Effector memory CD4-positive, alpha-beta T cell (primary cell): ENCODE measurements around the gene EPS8.

ENCODE experiments used
- DNase-seq, 3 donors: peaks; one replicate each; pipeline ENCODE4 v3.0.0-alpha.2; 2020
- H3K27ac ChIP-seq: 2 replicates; pipeline ENCODE4 v1.7.0; 2013; ENCODE audit warnings: mild to moderate bottlenecking, low read length, moderate library complexity; ENCODE audit not compliant: insufficient read depth, poor library complexity, severe bottlenecking
- H3K27me3 ChIP-seq: replicated peaks from 2 replicates; pipeline ENCODE4 v1.7.0; 2013; ENCODE audit warnings: mild to moderate bottlenecking, low read length; ENCODE audit not compliant: insufficient read depth, control insufficient read depth, poor library complexity, severe bottlenecking
- H3K36me3 ChIP-seq: 2 replicates; pipeline ENCODE4 v1.7.0; 2013; ENCODE audit warnings: mild to moderate bottlenecking, low read length, moderate library complexity; ENCODE audit not compliant: control insufficient read depth, insufficient read depth
- H3K4me1 ChIP-seq: 2 replicates; pipeline ENCODE4 v1.7.0; 2013; ENCODE audit warnings: low read length, mild to moderate bottlenecking; ENCODE audit not compliant: control insufficient read depth, insufficient read depth, poor library complexity, severe bottlenecking
- H3K4me3 ChIP-seq: 2 replicates; pipeline ENCODE4 v1.7.0; 2013; ENCODE audit warnings: low read length, low read depth, mild to moderate bottlenecking; ENCODE audit not compliant: insufficient read depth, poor library complexity, severe bottlenecking
- H3K9me3 ChIP-seq: 2 replicates; pipeline ENCODE4 v1.7.0; 2013; ENCODE audit warnings: mild to moderate bottlenecking, low read length, moderate library complexity; ENCODE audit not compliant: control insufficient read depth

EPS8 gene

DNA sequence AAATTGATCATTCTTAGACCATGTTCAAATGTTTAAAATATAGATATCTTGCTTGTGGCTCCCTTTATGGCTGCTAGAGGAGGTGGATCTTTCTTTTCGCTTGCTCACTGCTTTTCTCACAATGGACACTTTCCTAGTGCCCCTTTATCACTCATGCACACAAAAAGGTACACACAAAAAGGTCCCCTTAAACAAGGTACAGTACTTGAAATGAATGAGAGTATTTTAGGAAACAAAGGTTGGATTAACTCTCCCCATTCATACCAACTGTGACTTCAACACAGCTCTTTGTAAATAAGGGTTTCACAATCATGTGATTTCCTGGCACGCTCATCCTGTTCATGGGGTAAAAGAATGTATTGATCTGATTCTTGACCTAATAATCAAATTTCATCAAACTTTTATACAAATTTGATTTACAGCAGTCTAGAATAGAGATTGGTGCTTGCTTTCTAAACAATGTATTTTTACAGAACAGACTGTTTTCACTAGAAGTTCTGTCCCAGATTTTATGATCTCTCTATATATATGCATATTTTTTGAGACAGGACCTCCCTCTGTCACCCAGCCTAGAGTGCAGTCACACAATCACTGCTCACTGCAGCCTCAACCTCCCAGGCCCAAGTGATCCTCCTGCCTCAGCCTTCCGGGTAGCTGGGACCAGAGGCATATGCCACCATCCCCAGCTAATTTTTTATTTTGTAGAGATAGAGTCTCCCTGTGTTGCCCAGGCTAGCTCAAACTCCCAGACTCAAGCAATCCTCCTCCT is 34.4 kb upstream of the EPS8 start:
- Histone ChIP-seq H3K36me3 (no peaks in the 10 kb centered on the region), H3K4me1 (no peaks in the 10 kb centered on the region), H3K4me3 (no peak overlapping the region), H3K27me3 (peaks cover 3% of the 10 kb centered on the region), H3K27ac (no peak overlapping the region), H3K9me3 (no peaks in the 10 kb centered on the region)
- DNase-seq = no peak

DNA sequence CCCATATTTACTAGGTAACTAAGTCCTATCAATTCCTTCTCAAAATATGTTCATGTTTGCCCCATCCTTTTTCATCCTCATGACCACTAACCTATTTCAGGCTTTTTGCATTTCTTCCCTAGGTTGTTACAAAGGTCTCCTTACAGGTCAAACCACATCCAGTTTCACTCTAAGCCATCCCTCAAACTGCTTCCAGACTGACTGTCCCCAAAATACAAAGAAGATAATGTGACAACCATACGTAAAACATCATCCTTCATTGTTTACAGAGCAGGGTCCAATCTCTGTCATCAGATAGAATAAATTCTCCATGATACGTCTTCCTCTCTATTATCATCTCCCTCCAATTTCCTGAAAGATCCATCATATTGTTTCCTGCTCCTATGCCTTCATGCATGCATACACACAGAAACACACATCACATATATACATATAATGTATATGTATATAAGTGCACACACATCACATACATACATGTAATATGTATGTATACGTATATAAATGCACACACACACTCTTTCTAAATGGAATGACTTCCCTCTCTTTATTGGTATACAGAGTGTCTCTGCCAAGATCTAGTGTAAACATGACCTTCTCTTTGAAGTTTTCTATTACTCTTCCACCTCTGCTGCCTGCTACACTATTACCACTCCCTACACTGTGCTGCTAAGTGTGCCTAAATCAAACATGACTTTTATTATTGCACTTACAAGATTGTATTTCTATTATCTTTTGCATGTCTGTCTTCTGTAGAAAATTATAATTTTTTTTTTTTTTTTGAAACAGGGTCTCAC is 30.7 kb upstream of the EPS8 start:
- H3K27ac ChIP-seq = no peak overlapping the region
- H3K4me3 ChIP-seq = no peak overlapping the region
- H3K27me3 ChIP-seq = peaks cover 3% of the 10 kb centered on the region
- H3K36me3 ChIP-seq = no peaks in the 10 kb centered on the region
- H3K4me1 ChIP-seq = no peaks in the 10 kb centered on the region
- DNase-seq = no peak
- H3K9me3 ChIP-seq = no peaks in the 10 kb centered on the region

DNA sequence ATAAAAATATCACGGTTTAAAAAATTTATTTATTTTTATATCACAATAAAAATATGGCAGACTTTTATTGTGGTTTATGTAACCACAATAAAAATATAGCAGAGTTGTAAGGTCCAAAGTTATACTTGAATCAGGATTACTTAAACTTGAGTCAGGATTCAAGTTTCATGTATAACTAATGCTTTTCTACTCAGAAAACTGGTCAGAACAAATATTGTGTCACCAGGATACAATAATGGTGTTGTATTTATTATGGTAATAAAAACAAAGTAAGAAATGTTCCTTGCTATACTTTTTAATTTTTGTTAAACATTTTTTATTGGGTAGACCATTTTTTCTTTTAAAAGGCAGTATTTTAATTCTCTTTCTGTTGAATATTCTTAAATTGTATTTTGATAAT is 29.2 kb upstream of the EPS8 start:
- H3K36me3 ChIP-seq = no peaks in the 10 kb centered on the region
- H3K4me3 ChIP-seq = no peak overlapping the region
- H3K27me3 ChIP-seq = peaks cover 3% of the 10 kb centered on the region
- H3K4me1 ChIP-seq = no peaks in the 10 kb centered on the region
- no peak overlapping the region for H3K27ac ChIP-seq
- H3K9me3 ChIP-seq = no peaks in the 10 kb centered on the region
- no peak for DNase-seq

DNA sequence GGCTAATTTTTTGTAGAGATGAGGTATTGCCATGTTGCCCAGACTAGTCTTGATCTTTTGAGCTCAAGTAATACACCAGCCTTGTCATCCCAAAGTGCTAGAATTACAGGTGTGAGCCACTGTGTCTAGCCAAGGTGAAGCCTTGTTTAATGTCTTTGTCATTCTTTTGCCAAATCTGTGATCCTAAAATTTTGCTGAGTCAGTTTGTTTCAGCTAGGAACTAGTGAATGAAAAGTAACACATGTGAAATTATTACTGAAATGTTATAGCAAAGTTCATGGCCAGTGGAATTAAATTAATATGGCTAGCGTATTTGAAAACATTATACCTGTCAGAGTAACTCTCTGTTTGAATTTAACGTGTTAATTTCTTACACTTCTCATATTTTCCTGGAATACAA is 26.5 kb upstream of the EPS8 start:
- H3K27me3 ChIP-seq = no peaks in the 10 kb centered on the region

DNA sequence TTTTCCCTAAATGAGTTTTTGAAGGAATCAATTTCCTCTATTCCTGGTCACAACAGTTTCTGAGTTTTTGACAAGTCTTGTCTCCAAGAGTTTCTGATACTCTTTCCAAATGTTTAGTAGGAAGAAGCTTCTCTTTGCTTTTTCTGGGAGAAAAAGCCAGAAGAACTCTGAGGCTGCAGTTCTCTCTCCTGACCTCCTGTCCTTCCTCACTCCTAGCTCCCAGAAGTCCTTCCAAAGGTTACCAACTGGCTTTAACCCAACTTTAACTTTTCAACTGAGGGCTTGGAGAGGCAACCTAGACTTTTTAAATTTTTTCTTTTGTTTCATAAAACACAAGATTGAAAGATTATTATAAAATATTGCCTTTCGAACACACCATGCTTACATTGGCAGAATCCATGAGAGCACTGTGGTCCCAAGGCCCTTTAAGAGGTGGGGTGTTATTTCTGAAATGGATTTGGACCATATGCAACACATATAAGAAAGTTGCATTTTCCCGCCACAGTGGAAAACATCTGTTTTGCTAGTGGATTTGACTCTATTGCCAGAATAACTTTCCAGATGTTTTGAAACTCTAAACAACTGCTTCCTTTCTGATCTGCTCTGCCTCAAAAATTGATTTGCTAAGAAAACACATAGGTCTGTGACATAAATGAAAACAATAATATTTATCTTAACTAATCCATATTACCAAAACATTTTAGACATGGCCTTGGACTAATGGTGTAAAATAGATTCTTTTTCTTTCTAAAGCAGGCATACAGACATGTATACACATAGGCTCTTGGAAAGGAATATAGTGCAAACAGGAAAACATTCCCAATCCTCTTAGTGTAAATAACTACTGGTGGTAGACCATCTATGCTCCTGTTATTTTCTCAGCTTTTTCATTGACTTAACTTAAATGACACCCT is 22.3 kb upstream of the EPS8 start:
- no peak overlapping the region for H3K27ac ChIP-seq
- DNase-seq = no peak

More for the DNA sequence above, 26.5 kb upstream of the EPS8 start:
- Histone ChIP-seq H3K4me1 (no peaks in the 10 kb centered on the region), H3K9me3 (no peaks in the 10 kb centered on the region), H3K27ac (no peak overlapping the region), H3K36me3 (no peaks in the 10 kb centered on the region), H3K4me3 (no peak overlapping the region)
- no peak for DNase-seq

GRCh38 chr12:15808652-15809051 is 19.5 kb upstream of the EPS8 start:
- H3K27me3 ChIP-seq = no peaks in the 10 kb centered on the region
- no peaks in the 10 kb centered on the region for H3K36me3 ChIP-seq
- no peaks in the 10 kb centered on the region for H3K9me3 ChIP-seq
- no peaks in the 10 kb centered on the region for H3K4me1 ChIP-seq
- H3K27ac ChIP-seq = no peak overlapping the region
- DNase-seq = no peak
- no peak overlapping the region for H3K4me3 ChIP-seq

More for the DNA sequence above, 22.3 kb upstream of the EPS8 start:
- Histone ChIP-seq H3K9me3 (no peaks in the 10 kb centered on the region), H3K4me1 (no peaks in the 10 kb centered on the region), H3K27me3 (no peaks in the 10 kb centered on the region), H3K36me3 (no peaks in the 10 kb centered on the region), H3K4me3 (no peak overlapping the region)

DNA sequence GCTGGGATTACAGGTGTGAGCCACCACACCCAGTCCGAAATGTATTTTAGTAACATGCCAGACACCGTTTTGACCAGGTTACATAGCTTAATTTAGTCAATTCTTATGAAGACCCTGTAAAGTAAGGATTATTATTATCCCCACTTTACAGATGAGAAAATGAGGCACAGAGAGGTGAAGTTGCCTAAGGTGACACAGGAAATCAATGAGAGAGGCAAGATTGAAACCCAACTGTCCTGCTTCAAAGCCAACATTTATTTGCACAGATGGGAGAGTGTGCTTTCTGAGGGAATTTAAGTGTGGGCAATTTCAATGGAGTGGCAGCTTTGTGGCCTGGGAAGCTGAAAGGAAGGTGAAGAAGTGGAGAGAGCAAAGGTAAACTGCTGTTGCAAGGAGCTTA is 19.1 kb upstream of the EPS8 start:
- DNase-seq = no peak
- Histone ChIP-seq H3K4me3 (no peak overlapping the region), H3K4me1 (no peaks in the 10 kb centered on the region), H3K36me3 (no peaks in the 10 kb centered on the region), H3K9me3 (no peaks in the 10 kb centered on the region), H3K27me3 (no peaks in the 10 kb centered on the region), H3K27ac (no peak overlapping the region)

DNA sequence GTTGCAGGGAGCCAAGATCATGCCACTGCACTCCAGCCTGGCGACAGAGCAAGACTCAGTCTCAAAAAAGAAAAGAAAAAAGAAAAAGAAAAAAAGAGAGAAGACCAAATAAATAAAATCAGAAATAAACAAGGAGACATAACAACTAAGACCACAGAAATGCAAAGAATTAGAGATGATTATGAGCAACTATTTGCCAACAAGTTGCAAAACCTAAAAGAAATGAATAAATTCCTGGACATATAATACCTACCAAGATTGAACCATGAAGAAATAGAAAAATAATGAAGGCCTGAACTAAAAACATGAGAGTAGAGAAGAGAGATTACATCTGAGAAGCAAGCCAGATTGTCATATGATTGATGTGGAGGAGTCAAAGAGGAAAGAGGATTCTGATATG is 17.6 kb upstream of the EPS8 start:
- Histone ChIP-seq H3K4me1 (no peaks in the 10 kb centered on the region), H3K9me3 (no peaks in the 10 kb centered on the region), H3K27ac (no peak overlapping the region), H3K27me3 (no peaks in the 10 kb centered on the region), H3K36me3 (no peaks in the 10 kb centered on the region), H3K4me3 (no peak overlapping the region)
- no peak for DNase-seq

DNA sequence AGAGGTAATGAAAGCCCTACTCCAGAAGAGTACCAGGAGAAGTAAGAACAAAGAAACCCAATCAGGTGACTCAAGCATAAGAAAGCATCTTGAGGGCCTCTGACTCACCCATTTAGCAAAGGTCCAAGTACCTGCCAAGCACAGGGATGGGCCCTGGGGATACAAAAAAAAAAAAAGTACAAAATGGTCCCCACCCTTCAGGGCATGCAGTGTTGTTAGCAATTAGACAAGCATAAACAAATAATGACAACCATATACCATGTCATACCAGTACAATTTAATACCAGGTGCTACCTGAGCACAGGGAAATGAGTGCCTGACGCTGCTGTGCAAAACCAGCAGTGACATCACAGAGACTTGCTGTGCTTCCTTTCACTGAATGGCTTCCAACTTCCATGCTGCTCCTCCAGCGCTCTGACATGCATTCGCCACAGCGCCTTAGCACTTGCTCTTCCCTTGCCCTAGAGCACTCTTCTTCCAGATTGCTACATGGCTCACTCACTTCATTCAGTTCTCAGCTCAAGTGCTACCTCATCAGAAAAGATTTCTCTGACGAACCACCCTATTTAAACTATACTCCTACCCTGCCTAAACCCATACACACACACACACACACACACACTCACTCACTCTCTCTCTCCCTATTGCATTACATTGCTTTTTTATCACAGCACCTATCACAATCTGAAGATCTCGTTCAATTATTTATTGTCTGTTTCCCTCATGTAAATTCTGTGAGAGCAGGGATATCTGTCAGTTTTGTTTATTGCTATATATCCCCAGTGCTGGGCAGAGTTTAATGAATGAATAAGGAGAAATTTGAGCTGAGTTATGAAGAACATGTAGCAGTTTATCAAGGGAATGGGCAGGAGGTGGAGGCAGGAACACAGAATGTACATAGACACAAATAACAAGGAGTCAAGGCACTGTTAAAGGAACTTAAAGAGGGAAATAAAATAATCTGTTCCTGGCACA is 12.9 kb upstream of the EPS8 start:
- Histone ChIP-seq H3K27ac (no peak overlapping the region), H3K27me3 (no peaks in the 10 kb centered on the region), H3K4me1 (no peaks in the 10 kb centered on the region), H3K9me3 (no peaks in the 10 kb centered on the region), H3K36me3 (no peaks in the 10 kb centered on the region), H3K4me3 (no peak overlapping the region)
- no peak for DNase-seq
